Stimulated activated CD4-positive, alpha-beta T cell treated with anti-CD3 and anti-CD28 coated beads, Interleukin-1b, Interleukin-23, amount 100 ng/mL, for 4 hours (primary cell): ENCODE data around the gene PDZD4.

ENCODE experiments used
- DNase-seq, 2 donors: peaks; one replicate each; pipeline ENCODE4 v3.0.0-alpha.2; 2020; ENCODE audit warnings: low read depth in 2 of 2

PDZD4 gene

GRCh38 chrX:153829799-153830639, at the start of gene PDZD4:
PDZD4 (minus strand) TSS chrX:153830544; CDS start chrX:153830298, 246 bp downstream.
- no peak for DNase-seq

- no peak for DNase-seq
These were observed 49.5 kb upstream of the PDZD4 start for GRCh38 chrX:153879741-153880439.

GRCh38 chrX:153878969-153879653, 48.8 kb upstream of the PDZD4 start:
- DNase-seq = peak in 1 of 2 donors; percentile 12

GRCh38 chrX:153878345-153878744, 48.0 kb upstream of the PDZD4 start:
- no peak for DNase-seq

- DNase-seq = no peak
These were observed 47.4 kb upstream of the PDZD4 start for GRCh38 chrX:153877571-153878261.

- no peak for DNase-seq
These were observed 45.8 kb upstream of the PDZD4 start for GRCh38 chrX:153876112-153876491.

GRCh38 chrX:153875391-153876111, 45.2 kb upstream of the PDZD4 start:
- DNase-seq = peak; percentile 45 to 61

- DNase-seq = no peak
These were observed 44.2 kb upstream of the PDZD4 start for GRCh38 chrX:153874366-153875125.

- no peak for DNase-seq
These were observed 43.7 kb upstream of the PDZD4 start for GRCh38 chrX:153874085-153874365.

- DNase-seq = no peak
These were observed 43.1 kb upstream of the PDZD4 start for GRCh38 chrX:153873282-153874084.

- no peak for DNase-seq
These were observed 41.9 kb upstream of the PDZD4 start for GRCh38 chrX:153871946-153872878.

GRCh38 chrX:153871451-153871850, 41.1 kb upstream of the PDZD4 start:
- no peak for DNase-seq

GRCh38 chrX:153870791-153871360, 40.5 kb upstream of the PDZD4 start:
- no peak for DNase-seq

- no peak for DNase-seq
These were observed 39.9 kb upstream of the PDZD4 start for GRCh38 chrX:153870288-153870690.

- no peak for DNase-seq
These were observed 39.3 kb upstream of the PDZD4 start for GRCh38 chrX:153869473-153870287.

- no peak for DNase-seq
These were observed 38.5 kb upstream of the PDZD4 start for GRCh38 chrX:153868576-153869472.
